Measurements from ENCODE around the gene PIK3R3.

- no peak for TF ChIP-seq EZH2 (IDR thresholded peaks at IDR 0.05; ENCODE audit: insufficient read depth, poor library complexity, severe bottlenecking)
- no peak for TF ChIP-seq EZH2phosphoT487 (IDR thresholded peaks at IDR 0.05; ENCODE audit: insufficient read depth, low read depth)
These were observed 64.8 kb downstream of the PIK3R3 start for GRCh38 chr1:46067652-46068051.

Measured in GM23248 (cell line).